Kidney tubule cell (primary cell): ENCODE data around the gene ZCCHC3.

Experiments used
- DNase-seq: peaks from one replicate; pipeline ENCODE4 v3.0.0-alpha.2; 2018; ENCODE audit warnings: low spot score

Gene ZCCHC3

DNA sequence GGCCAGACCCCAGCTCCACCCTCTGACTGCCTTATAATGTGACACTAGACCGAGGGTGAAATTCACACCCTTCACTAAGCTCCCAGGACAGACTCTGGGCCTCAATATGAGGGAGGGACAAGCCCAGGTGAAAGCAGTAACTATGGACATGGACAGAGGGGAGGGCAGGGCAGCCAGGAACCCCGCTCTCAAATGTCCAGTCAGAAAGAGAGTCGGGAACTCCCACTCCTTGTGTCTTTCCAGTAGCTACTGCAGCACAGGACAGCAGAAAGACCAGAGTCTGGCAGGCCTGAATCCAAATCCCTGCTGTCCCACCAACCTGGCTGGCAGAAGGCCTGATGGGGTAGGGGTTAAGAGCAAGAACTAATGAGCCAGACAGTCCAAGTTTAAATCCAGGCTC is 13.2 kb upstream of the ZCCHC3 start:
- no peak for DNase-seq

DNA sequence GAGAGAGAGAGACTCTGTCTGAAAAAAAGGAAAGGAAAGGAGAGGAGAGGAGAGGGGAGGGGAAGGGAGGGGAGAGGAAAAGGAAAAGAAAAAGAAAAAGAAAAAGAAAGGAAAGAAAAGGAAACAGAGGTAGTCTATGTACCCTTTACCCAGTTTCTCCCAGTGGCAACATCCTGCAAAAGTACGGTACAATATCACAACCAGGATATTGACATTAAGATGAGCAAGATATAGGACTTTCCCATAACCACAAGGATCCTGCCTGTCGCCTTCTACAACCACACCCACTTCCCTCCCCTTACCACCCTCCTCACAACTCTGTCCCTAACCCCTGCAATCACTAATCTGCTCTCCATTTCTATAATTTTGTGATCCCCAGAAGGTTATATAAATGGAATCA is 10.9 kb upstream of the ZCCHC3 start:
- no peak for DNase-seq

GRCh38 chr20:288956-289692 is 8.2 kb upstream of the ZCCHC3 start:
- DNase-seq, result no peak

DNA sequence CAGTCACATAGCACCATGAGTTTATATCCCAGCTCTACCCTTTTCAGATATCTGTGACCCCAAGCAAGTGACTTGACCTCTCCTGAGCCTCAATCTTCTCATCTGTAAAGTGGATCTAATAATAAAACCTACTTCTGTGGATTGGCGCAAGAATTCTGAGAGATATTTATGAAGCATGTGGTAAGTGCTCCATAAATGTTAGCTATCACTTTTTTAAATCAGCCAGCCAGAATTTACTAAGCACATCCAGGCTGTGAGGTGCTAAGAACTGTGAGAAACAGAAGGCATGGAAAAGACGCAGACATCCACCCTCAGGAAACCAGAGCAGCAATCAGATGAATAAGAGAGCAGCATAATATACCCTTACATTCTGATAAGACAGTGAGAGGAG is 7.7 kb upstream of the ZCCHC3 start:
- DNase-seq, result no peak

DNA sequence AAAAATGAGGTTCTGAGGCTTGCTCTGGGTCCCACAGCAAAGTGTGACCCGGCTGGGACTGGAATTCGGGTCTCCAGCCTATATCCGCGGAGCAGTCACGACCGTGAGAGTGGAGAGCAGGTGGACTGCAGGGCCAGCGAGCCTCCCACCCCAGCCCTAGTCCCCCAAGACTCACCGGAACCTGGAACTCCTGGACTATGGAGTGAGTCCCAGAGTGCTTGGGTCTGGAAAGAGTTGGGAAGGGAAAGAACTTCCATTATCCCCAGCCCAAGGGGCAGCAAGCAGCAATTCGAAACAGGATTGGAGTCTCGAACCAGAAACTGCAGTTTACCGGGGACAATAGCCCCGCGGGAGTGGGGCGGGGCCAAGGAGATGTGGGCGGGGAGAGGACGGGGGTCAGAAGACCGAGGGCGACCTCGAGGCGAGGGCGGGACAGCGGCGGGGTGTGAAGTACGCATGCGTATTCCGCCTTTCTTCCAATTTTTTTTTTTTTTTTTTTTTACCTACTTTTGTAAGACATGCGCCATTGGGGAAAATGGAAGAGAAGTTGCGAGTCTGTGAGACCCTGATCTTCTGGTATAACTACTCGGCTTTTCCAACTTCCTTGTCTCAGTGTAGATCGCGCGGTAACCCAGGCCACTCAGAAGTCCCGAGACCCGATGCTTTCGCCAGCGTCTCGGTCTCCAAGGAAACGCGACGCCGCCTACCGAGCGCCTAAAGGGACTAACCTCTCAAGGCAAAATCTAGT is 7.1 kb upstream of the ZCCHC3 start, which contains the start of gene C20orf96:
C20orf96 (minus strand) TSS at position 667 of the 748 bp plus-strand sequence; CDS start at position 527, 140 bp downstream.
- DNase-seq, result peak; percentile 92

GRCh38 chr20:294602-295001 is 2.8 kb upstream of the ZCCHC3 start:
- no peak for DNase-seq

DNA sequence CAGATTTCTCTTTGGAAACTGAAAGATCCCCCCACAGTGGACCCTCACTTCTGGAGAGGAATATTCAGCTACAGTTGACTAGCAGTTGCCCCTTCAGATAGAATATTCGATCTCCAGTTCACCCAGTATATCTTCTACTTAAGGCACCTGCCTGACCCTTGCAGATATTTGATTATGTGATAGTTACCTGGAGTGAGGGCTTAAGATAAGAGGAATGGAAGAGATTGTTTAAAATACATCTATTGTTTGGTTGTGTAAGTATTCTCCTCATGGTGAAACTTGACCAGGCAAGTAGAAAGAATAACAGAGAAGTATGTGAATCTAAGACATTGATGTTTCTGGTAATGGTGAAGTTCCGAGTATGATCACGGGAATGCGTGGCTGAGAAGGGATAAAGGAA is 1.6 kb upstream of the ZCCHC3 start:
- DNase-seq, result no peak

DNA sequence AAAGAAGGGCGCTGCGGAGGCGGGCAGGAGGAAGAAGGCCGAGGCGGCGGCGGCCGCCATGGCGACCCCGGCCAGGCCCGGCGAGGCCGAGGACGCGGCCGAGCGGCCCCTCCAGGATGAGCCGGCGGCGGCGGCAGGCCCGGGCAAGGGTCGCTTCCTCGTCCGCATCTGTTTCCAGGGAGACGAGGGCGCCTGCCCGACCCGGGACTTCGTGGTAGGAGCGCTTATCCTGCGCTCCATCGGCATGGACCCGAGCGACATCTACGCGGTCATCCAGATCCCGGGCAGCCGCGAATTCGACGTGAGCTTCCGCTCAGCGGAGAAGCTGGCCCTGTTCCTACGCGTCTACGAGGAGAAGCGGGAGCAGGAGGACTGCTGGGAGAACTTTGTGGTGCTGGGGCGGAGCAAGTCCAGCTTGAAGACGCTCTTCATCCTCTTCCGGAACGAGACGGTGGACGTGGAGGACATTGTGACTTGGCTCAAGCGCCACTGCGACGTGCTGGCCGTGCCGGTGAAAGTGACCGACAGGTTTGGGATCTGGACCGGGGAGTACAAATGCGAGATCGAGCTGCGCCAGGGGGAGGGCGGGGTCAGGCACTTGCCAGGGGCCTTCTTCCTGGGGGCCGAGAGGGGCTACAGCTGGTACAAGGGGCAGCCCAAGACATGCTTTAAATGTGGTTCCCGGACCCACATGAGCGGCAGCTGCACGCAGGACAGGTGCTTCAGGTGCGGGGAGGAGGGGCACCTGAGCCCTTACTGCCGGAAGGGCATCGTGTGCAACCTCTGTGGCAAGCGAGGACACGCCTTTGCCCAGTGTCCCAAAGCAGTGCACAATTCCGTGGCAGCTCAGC is 780 bp downstream of the ZCCHC3 start:
- DNase-seq, result peak; percentile 82

DNA sequence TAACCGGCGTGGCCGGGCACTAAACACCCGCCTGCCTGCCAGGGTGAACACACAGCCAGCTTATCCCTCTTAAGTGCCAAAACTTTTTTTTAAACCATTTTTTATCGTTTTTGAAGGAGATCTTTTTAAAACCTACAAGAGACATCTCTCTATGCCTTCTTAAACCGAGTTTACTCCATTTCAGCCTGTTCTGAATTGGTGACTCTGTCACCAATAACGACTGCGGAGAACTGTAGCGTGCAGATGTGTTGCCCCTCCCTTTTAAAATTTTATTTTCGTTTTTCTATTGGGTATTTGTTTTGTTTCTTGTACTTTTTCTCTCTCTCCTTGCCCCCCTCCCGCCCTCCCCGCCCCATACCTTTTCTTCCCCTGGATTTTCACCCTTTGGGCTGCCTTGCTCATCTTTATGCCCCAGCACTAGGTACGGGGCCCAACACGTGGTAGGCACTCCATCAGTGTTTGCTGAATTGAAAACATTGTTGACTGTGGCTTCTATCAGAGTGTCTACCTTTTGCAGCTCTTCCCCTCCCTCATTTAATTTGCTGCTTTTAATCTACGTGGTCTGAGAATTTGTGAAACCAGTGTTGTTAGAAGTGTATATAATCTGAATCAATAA is 1.5 kb downstream of the ZCCHC3 start:
- no peak for DNase-seq

DNA sequence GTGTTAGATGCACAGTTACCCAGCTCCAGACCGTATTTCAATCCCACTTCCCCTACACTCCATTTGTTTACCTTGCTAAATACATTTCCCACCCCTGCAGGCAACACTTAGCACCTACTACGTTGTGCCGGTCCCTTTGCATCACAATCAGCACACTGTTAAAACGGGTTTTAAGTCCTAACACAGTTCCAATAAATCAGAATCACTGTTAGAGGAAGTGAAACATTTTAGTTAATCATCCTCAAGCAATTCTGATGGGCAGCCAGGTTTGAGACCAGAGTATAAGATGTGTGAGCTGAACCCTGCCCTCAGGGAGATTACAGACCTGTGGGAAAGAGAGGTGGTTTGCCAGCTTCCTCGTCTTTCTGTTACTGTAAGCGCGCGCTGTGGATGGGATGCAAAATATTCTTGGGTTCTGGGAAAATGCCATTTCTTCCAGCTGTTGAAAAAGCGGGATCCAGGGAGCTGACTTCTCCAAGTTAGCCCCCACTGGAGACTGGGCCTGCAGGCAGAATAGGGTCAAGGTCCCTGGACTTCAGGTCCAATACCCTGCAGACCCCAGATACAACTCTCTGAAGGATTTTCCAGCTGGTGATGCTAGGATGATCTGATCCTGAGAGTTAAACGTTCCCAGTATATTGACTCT is 3.1 kb downstream of the ZCCHC3 start:
- DNase-seq, result peak; percentile 18

DNA sequence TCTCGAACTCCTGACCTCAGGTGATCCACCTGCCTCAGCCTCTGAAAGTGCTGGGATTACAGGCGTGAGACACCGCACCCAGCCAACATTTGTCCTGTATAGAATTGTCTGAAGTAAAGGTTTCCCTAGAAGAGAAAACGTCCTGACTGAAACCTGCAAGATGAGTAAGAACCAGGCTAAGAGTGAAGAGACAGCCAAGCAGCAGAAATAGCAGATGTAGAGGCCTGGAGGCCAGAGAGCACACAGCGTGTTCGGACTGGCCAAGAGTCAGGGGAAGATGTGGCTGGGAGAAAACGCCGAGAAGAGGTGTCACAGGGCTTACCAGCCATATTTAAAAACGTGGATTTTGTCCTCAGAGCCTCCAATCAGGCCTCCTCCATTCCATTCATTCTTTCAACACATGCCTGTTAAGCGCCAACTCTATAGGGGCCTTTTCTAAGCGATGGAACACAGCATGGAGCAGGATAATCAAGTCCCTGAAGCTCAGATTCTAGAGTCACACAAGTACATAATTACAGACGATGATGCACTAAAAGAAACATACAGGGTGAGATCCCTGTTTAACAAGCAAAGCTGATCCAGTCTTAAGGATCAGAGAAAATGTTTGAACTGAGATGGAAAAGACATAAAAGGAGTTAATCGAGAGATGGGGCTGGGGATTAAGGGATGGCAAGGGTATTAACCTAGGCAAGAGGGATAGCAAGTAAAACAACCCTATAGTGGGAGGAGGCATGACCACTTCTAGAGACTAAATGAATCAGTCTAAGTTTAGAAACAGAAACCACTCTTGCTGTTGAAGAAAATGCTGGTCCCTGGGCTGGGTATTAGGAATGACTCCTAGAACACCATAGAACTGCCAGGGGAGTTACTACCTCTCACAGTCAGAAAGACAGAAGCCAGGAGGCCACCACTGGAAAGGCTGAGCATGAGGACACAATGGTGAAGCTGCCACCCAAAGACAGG is 4.8 kb downstream of the ZCCHC3 start:
- DNase-seq, result no peak

DNA sequence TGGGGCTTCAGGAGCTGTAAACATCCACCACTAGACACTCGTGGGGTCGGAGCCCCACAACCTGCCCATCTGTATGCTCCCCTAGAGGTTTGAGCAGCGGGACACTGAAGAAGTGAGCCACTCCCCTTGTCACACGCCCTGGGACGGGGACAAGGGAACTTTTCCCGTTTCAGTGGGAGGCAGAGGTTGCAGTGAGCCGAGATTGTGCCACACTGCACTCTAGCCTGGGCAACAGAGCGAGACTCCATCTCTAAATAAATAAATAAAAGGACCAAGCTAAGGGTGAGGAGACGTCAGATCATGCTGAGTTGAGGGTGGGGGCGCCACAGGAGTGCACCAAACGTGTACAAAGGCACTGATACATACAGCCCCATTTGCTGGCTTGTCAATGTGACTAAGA is 8.4 kb downstream of the ZCCHC3 start:
- DNase-seq, result no peak

GRCh38 chr20:308427-309038 is 11.2 kb downstream of the ZCCHC3 start:
- DNase-seq, result peak; percentile 43

DNA sequence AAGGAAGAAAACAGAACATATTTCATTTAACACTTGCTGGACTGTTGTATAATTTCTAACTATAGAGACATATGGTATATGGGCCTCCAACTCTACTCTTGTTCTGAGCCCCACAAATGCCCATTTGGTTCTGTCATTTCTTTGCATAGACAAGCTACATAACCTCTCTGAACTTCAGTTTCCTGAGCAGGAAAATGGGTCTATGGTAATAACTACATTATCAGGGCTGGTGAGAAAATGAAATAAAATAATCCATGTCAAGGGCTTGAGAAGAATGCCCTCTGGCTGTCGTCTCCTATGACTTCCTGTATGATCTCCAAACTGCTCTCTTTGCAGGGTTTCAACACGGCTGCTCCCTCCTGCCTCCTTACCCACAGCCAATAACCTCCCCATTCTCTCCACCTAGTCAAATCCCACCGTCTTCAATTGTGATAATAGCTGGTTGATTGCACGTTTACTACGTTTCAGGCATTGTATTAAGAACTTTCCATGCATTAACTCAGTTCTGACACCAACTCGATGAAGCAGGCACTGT is 12.0 kb downstream of the ZCCHC3 start:
- no peak for DNase-seq

DNA sequence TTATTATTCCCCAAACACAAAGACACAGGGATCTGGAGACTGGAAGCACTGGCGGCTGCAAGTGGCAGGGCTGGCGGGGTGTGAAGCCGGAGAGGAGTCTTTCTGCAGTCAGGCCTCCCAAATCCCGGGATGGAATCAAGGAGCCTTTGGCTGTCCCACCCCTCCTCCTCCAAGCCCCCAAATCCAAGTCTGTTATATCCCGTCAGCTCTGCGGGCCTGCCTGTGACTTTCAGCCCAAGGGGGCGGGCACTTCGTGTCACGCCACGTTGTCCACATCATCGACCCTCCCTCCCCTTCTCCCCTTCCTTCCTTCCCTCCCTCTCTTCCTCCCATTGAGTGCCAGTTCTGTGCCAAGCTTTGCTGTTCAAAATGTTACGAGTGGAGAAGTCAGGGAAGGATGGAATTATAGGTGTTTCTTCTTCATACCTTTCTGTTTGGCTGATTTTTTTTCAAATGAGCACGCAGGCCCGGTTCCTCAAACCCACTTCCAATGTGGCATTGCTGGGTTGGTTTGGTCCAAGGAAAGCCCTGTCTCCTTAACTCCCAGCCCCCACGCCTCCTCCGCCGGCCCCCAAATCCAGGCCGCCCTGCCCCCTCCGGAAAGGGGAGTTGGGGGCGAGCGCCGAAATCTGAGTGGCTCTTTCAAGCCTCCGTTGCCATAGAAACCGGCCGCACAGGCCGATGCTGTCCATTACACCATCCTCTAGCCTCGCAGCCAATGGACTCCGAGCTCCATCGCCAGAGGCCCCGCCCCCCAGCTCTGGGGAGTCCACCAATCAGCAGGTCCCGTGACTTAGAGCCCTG is 12.7 kb downstream of the ZCCHC3 start:
- DNase-seq, result peak; percentile 92

DNA sequence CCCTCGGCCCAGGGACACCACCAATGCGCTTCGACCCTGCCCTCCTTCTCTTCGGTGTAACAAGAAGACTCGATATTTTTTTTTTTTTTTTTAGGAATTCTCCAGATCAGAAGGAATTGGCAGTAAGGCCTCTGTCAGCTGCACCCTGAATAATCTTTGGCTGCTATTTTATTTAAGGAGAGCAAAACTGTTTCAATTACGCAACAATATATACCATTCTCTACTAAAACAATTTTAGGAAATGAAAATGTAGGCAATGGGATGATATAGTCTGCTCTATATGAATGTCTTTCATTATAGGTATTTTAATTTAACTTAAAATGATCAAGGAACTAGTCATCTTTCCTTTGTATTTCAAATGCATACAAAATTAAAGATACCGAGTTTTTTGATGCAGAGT is 13.3 kb downstream of the ZCCHC3 start:
- no peak for DNase-seq

DNA sequence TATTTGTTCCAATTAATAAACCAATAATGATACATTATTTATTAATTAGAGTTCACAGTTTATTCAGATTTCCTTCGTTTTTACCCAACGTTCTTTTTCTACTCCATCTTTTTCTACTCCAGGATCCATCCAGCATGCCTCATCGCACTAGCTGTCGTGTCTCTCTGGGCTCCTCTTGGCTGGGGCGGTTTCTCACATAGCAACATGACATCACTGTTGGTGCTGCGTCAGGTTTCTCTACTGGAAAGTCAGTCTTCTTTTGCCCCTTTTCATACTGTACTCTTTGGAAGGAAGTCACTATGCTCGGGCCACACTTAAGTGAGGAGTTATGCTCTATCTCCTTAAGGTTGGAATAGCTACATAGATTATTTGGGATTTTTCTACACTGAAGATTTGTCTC is 14.2 kb downstream of the ZCCHC3 start:
- DNase-seq, result no peak

GRCh38 chr20:312067-312466 is 14.7 kb downstream of the ZCCHC3 start:
- DNase-seq, result no peak

DNA sequence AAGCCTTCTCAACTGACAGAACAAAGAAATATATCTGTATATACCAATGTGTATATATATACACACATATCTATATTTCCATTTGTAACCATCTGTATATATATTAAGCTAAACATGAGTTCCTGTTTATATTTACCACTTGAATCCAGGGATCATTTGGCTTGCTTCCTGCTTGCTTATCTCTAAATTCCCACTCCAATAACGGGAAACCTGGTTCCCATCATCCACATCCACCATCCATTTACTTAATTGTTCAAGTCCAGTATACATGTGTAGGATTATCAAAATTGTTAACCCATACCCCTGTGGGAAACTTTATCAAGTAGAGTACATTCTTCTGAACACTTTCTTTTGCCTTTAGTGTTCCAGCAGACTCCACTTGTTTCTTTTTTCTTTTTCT is 15.5 kb downstream of the ZCCHC3 start:
- DNase-seq, result no peak
